HEK293 (cell line): ENCODE results near the gene ETV6.

Experiments used
- CTCF ChIP-seq: fragments of 450-650 bp; formaldehyde crosslinking; IDR thresholded peaks from 2 replicates; pipeline ENCODE4 v1.5.1; 2016; ENCODE audit warnings: missing biosample characterization, missing genetic modification characterization
- ZBTB48 ChIP-seq: fragments of 450-650 bp; formaldehyde crosslinking; IDR thresholded peaks from 2 replicates; pipeline ENCODE4 v1.5.1; 2016; ENCODE audit warnings: missing biosample characterization, missing genetic modification characterization
- ZBTB49 ChIP-seq: fragments of 450-650 bp; formaldehyde crosslinking; IDR thresholded peaks from 2 replicates; pipeline ENCODE4 v1.5.1; 2016; ENCODE audit warnings: missing biosample characterization, missing genetic modification characterization, low read depth
- ZBTB7A ChIP-seq: fragments of 450-650 bp; formaldehyde crosslinking; IDR thresholded peaks from 2 replicates; pipeline ENCODE4 v1.5.1; 2016; ENCODE audit warnings: low read depth, missing biosample characterization, missing genetic modification characterization
- ZNF121 ChIP-seq: fragments of 450-650 bp; formaldehyde crosslinking; IDR thresholded peaks from 2 replicates; pipeline ENCODE4 v1.5.1; 2016; ENCODE audit warnings: missing biosample characterization, missing genetic modification characterization
- ZNF596 ChIP-seq: fragments of 450-650 bp; IDR thresholded peaks from 2 replicates; pipeline ENCODE4 v1.5.0; 2018; ENCODE audit warnings: missing biosample characterization, mild to moderate bottlenecking, missing genetic modification characterization, moderate library complexity
- ZNF768 ChIP-seq: fragments of 450-650 bp; formaldehyde crosslinking; IDR thresholded peaks from 2 replicates; pipeline ENCODE4 v1.5.1; 2018; ENCODE audit warnings: missing biosample characterization, mild to moderate bottlenecking, missing genetic modification characterization
- ZNF792 ChIP-seq: fragments of 450-650 bp; formaldehyde crosslinking; IDR thresholded peaks from 2 replicates; pipeline ENCODE4 v1.5.1; 2016; ENCODE audit warnings: missing biosample characterization, missing genetic modification characterization

GRCh38 chr12:11939223-11939622 lies 289.7 kb downstream of the ETV6 start:
- TF ChIP-seq ZBTB48 (tag by site-specific recombination) = no peak
- no peak for TF ChIP-seq ZNF596
- no peak for TF ChIP-seq ZBTB49 (tag by site-specific recombination)
- TF ChIP-seq ZBTB7A (tag by site-specific recombination) = no peak
- TF ChIP-seq ZNF792 = no peak
- no peak for TF ChIP-seq CTCF (tag by site-specific recombination)
- TF ChIP-seq ZNF121 (tag by site-specific recombination) = no peak
- no peak for TF ChIP-seq ZNF768 (tag by site-specific recombination)
